ENCODE measurements around the gene NPC1L1. TPM values are rescaled to one million over a fixed set of nuclear protein-coding genes. Genes with fewer than 3 reads are reported as not detected.

The NPC1L1 gene
- total and polyA plus RNA-seq, 2 of the 4 experiments (the other 2 are of a cell fraction), result 0.07 TPM; not detected in 1

- TF ChIP-seq CTCF (conservative IDR thresholded peaks at IDR 0.05; ENCODE audit: low read depth, low read length) (no peak), SMC3 (IDR thresholded peaks at IDR 0.05; ENCODE audit: low read depth, low read length) (no peak), USF2 (IDR thresholded peaks at IDR 0.05; ENCODE audit: low read depth, low read length) (no peak), MAZ (IDR thresholded peaks at IDR 0.05; ENCODE audit: borderline replicate concordance, low read depth, low read length) (no peak), BHLHE40 (IDR thresholded peaks at IDR 0.05; ENCODE audit: low read depth, low read length) (no peak), RAD21 (IDR thresholded peaks at IDR 0.05; ENCODE audit: low read length) (no peak), NFE2L2 (IDR thresholded peaks at IDR 0.05; ENCODE audit: low read depth, low read length) (no peak), MAFK (IDR thresholded peaks at IDR 0.05; ENCODE audit: low read depth, low read length) (no peak), POLR2A (IDR thresholded peaks at IDR 0.05; ENCODE audit: low read depth, low read length) (no peak), MXI1 (IDR thresholded peaks at IDR 0.05; ENCODE audit: borderline replicate concordance, low read depth, low read length) (no peak)
- no TSS peak for BruUV-seq (replicated peaks)
- no peak overlapping the region for H2BK20ac ChIP-seq (ENCODE audit: low read depth, low read length)
- H2BK5ac ChIP-seq (ENCODE audit: low read depth, low read length, poor library complexity, severe bottlenecking), result peak overlapping the region; percentile 96
- in situ Hi-C loops (cut with MboI; ENCODE audit: low sequenced_read_pairs), result no loop called here
- no peak for ATAC-seq (ENCODE audit: low read depth)
- H3K18ac ChIP-seq (ENCODE audit: low read depth, low read length), result no peak overlapping the region
- H2BK120ac ChIP-seq (ENCODE audit: low read depth, low read length), result peak overlapping the region; percentile 48; the same call in 1 of the 2 replicates
- H3K9me1 ChIP-seq (ENCODE audit: insufficient read depth, low read length), result peaks cover 10% of the 10 kb centered on the region
- H3K14ac ChIP-seq (replicated peaks; ENCODE audit: low read depth, low read length), result no peak overlapping the region; the same call in 1 of the 2 replicates
- peak overlapping the region; percentile 97; the same call in 1 of the 2 replicates for H3K27ac ChIP-seq (ENCODE audit: insufficient read depth, low read length)
- H2AFZ ChIP-seq (replicated peaks; ENCODE audit: low read length, poor library complexity), result no peak overlapping the region
- peak overlapping the region; percentile 94 for H3K4me3 ChIP-seq (ENCODE audit: insufficient read depth, low read depth, low read length)
- ChIA-PET CTCF (interaction anchor here (0.7 to 3.0 kb wide), 2 partner anchors 51 to 74 kb away, joined by 3 to 14 read pairs; no protein-coding TSS in a partner anchor), POLR2A (ENCODE audit: unreplicated experiment) (no interaction called here)
- H3K9me3 ChIP-seq (ENCODE audit: control insufficient read depth, insufficient read depth, low read length), result no peaks in the 10 kb centered on the region
- H2BK15ac ChIP-seq (ENCODE audit: low read depth, low read length), result 0 out of 3 replicates have a peak overlapping the region, but pooled peaks have one; percentile 4
- peak overlapping the region; percentile 65; the same call in 1 of the 2 replicates for H3K23ac ChIP-seq (ENCODE audit: low read depth, low read length)
- peak overlapping the region; percentile 94; the same call in 1 of the 2 replicates for H4K91ac ChIP-seq (ENCODE audit: insufficient read depth, low read depth, low read length)
- DNase-seq, result no peak
- H3K79me1 ChIP-seq (ENCODE audit: low read depth in 1 of 2, low read length in 2 of 2), result peaks cover 21 to 39% of the 10 kb centered on the region in 2 experiments
- intact Hi-C loops (cut with micrococcal nuclease), result no loop called here
- H3K4me1 ChIP-seq (ENCODE audit: control insufficient read depth, insufficient read depth, low read length), result peaks cover 2% of the 10 kb centered on the region; the same call in 1 of the 2 replicates
- H4K8ac ChIP-seq (ENCODE audit: low read depth in 2 of 2, low read length in 2 of 2), result peak overlapping the region; percentile 80 to 100
- H2AK9ac ChIP-seq (replicated peaks; ENCODE audit: low read depth, low read length, poor library complexity), result no peak overlapping the region
- H3K56ac ChIP-seq (ENCODE audit: extremely low read depth, insufficient read depth, low read length), result peak overlapping the region; percentile 96
- peak overlapping the region; percentile 91 for H3K4me2 ChIP-seq (ENCODE audit: low read depth, low read length)
- no peaks in the 10 kb centered on the region for H3K36me3 ChIP-seq (ENCODE audit: control insufficient read depth, insufficient read depth, low read length)
- no peak overlapping the region for H2AK5ac ChIP-seq (ENCODE audit: low read depth, low read length)
- WGBS, 2 experiments (ENCODE audit: extremely low coverage in 2 of 2, insufficient read length in 1 of 2), result no CpG with 5 or more reads among the region's 3 CpGs
- peak overlapping the region; percentile 93 for H4K5ac ChIP-seq (ENCODE audit: low read depth, low read length)
- peaks cover 10% of the 10 kb centered on the region; the same call in 1 of the 2 replicates for H4K20me1 ChIP-seq (ENCODE audit: insufficient read depth, low read length)
- H3K4ac ChIP-seq (ENCODE audit: low read depth, low read length), result peak overlapping the region; percentile 92; the same call in 1 of the 2 replicates
- dilution Hi-C loops (cut with HindIII; ENCODE audit: low sequenced_read_pairs, unreplicated experiment), result no loop called here
- peaks cover 4% of the 10 kb centered on the region for H3K27me3 ChIP-seq (ENCODE audit: control insufficient read depth, insufficient read depth, low read length)
- H3K9ac ChIP-seq (ENCODE audit: low read depth, low read length), result peak overlapping the region; percentile 84
Observed at GRCh38 chr7:44491229-44491628, 49.9 kb downstream of the NPC1L1 start.
